ENCODE measurements around the gene ACOXL.
"Not testable (repeated sequence)": the region's sequence is repeated elsewhere in the genome, so short reads cannot be mapped to it uniquely, and the experiment has no call there.

Gene ACOXL

GRCh38 chr2:111048856-111049768, 316.7 kb downstream of the ACOXL start:
- no peak for DNase-seq

- no peak for DNase-seq
Measured at GRCh38 chr2:111049792-111050640, 317.6 kb downstream of the ACOXL start.

GRCh38 chr2:111050701-111051376, 318.5 kb downstream of the ACOXL start:
- DNase-seq = no peak

- no peak for DNase-seq
Measured at GRCh38 chr2:111052621-111053020, 320.2 kb downstream of the ACOXL start.

- no peak for DNase-seq
Measured at GRCh38 chr2:111053266-111053665, 320.9 kb downstream of the ACOXL start.

- DNase-seq = no peak
Measured at GRCh38 chr2:111053825-111054515, 321.6 kb downstream of the ACOXL start.

- no peak for DNase-seq
Measured at GRCh38 chr2:111054791-111055691, 322.7 kb downstream of the ACOXL start.

- no peak for DNase-seq
Measured at GRCh38 chr2:111055735-111056134, 323.4 kb downstream of the ACOXL start.

- no peak for DNase-seq
Measured at GRCh38 chr2:111057045-111057444, 324.7 kb downstream of the ACOXL start.

GRCh38 chr2:111057721-111058120, 325.3 kb downstream of the ACOXL start:
- no peak for DNase-seq

- no peak for DNase-seq
Measured at GRCh38 chr2:111058264-111058663, 325.9 kb downstream of the ACOXL start.

GRCh38 chr2:111061191-111061590, 328.8 kb downstream of the ACOXL start:
- no peak for DNase-seq

- DNase-seq = no peak
Measured at GRCh38 chr2:111062417-111062816, 330.0 kb downstream of the ACOXL start.

- no peak for DNase-seq
Measured at GRCh38 chr2:111066062-111066593, 333.8 kb downstream of the ACOXL start.

- DNase-seq = peak; percentile 78
Measured at GRCh38 chr2:111068435-111069058, 336.2 kb downstream of the ACOXL start.

- no peak for DNase-seq
Measured at GRCh38 chr2:111069722-111070121, 337.3 kb downstream of the ACOXL start.

GRCh38 chr2:111071600-111072171, 339.3 kb downstream of the ACOXL start:
- no peak for DNase-seq

- DNase-seq = no peak
Measured at GRCh38 chr2:111072220-111072871, 340.0 kb downstream of the ACOXL start.

GRCh38 chr2:111082659-111083058, 350.3 kb downstream of the ACOXL start:
- DNase-seq = not testable (repeated sequence)

- DNase-seq = no peak
Measured at GRCh38 chr2:111091811-111092211, 359.4 kb downstream of the ACOXL start.
